ENCODE measurements around the gene FOCAD.

DNA sequence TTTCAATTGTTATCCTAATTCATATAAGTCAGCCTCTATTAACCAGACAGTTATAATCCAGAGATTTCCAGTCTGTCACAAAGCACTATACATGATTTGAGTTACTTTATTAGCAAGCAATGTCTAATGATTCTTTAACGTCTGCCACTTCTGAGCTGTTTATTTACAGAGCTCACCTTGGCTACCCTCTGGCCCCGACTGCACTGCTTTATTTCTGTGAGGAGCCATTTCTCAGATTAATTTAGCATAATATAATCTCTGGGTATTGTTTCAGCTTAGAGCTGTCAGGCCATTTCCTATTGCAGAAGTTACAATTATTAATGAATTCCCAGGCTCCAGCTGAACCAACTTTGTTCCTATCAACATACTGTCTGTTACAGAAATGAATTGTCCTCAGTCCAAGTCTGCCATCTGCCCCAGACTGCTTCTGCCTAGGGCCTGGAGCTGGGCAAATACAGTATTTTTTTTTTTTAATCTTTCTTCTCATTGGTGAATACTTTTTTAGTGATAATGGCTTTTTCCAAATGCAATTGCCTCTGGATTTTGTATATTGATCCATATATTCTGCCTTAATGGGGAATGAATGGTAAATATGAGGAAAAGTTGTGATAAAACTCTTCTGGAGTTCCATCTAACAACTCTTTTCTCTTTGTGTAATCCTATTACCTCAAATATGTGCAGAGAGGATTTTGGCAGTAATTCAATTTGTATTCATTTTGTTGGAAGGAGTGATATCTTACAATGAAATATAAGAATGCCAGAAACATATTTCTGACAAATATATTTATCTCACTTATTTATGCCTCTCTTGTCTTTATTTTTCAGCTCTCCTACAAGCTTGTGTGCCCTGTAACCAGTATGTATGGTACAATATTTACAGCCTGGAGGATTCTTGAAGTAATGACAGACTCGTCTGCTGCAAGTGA is 104.7 kb downstream of the FOCAD start:
- TF ChIP-seq EZH2 (IDR thresholded peaks at IDR 0.05) = no peak
- TF ChIP-seq FOXP2 (optimal IDR thresholded peaks at IDR 0.05; ENCODE audit: control extremely low read depth, extremely low read length, insufficient read depth) = no peak
